HL-60/S4 (cell line): ENCODE data around the gene FAM98B.

Experiments
- in situ Hi-C: fragments of 300-500 bp; cut with MboI; formaldehyde crosslinking; loops from 2 replicates; pipeline ENCODE4 v1.14.3; 2022; ENCODE audit warnings: low sequenced_read_pairs

Gene FAM98B

GRCh38 chr15:38504680-38505467 is 50.9 kb downstream of the FAM98B start:
- in situ Hi-C loops, result no loop called here

- in situ Hi-C loops, result no loop called here
Measured at GRCh38 chr15:38506997-38507396, 53.1 kb downstream of the FAM98B start.

- in situ Hi-C loops, result no loop called here
Measured at GRCh38 chr15:38507570-38507969, 53.6 kb downstream of the FAM98B start.

- in situ Hi-C loops, result no loop called here
Measured at GRCh38 chr15:38508647-38509046, 54.7 kb downstream of the FAM98B start.

- in situ Hi-C loops, result no loop called here
Measured at GRCh38 chr15:38509152-38509551, 55.2 kb downstream of the FAM98B start.

GRCh38 chr15:38512901-38513300 is 59.0 kb downstream of the FAM98B start:
- in situ Hi-C loops, result no loop called here

GRCh38 chr15:38514601-38515000 is 60.7 kb downstream of the FAM98B start:
- in situ Hi-C loops, result no loop called here

DNA sequence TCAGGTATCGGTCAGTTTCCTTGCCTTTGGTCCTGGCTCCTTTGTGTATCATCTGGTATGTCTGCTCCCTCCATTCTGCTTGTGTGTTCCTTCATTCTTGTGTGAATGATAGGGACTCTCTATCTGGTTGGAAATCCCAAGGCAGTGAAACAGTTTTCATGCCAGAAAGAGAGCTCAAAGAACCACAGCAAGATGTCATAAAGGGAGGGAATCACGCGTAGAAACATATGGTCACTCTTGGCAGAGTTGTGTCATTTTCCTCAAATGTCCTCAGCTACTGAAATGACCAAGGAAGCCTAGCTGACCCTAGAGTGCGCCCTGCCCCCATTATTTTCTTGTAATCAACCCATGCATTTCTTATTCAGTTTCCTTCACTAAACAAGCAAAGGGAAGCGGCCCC is 62.7 kb downstream of the FAM98B start:
- in situ Hi-C loops, result no loop called here

DNA sequence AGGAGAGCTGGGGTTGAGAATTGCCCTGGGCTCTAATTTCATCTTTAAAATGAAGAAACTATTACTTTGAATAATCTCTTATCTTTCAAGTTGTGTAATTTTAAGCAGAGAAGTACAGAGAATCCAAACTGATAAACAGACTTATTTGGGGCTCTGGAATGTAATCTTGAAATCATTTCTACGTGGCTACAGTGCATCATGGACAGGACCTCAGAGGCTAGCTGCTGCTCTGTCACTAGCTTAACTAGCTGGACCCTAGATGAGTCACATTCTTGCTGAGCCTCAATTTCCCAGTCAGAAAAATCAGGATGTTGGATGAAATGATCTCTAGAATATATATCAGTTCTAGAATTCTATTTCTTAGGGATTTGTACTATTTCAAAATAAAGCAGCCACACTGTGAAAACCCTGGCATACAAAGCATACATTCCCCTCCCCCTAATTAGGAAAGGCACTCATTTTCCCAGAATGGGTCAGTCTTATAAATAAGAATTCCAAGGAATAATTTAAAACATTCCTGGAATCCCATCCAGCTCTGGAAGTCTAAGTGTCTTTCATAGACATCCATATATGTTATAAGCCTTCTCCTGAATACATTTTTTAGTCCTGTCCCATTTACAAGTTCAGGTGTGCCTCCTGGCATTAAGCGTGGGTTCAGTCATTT is 63.5 kb downstream of the FAM98B start:
- in situ Hi-C loops, result no loop called here

DNA sequence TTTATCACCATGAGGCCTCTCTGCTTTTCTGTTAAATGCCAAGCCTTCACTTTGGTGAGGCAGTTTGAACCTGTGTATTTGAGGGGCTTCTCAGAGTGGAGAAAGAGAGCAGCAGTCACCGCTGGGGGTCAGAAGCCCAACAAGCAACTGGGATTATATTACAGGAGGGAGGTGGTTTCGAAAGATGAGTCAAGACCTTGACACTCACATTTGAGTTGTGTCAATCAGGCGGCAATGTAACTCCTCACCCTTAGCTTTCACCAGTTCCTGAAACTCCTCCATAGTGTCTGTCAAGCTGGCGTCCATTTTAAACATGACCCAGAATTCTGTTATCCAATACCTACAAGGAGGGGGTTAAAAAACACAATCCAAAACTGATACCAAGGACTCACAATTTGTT is 64.2 kb downstream of the FAM98B start:
- in situ Hi-C loops, result no loop called here

DNA sequence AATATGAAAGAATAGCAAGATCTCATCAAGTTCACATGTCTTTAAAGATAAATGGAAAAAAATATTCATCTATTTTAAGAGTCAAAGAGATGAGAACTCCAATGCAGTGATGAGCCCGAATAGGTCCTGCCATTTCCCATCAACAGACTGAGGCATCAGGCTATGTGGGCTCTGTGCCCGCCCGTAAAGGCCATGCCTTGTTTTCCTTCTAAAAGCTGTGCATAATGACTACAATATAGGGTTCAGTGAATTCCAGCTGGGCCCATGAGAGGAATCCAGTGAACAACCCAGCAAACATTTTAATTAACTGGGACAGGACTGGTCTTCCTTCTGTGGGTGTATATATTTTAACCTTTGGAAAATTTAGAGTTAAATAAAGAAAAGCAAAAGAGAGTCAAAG is 66.1 kb downstream of the FAM98B start:
- in situ Hi-C loops, result no loop called here

- in situ Hi-C loops, result no loop called here
Measured at GRCh38 chr15:38521316-38521715, 67.4 kb downstream of the FAM98B start.

DNA sequence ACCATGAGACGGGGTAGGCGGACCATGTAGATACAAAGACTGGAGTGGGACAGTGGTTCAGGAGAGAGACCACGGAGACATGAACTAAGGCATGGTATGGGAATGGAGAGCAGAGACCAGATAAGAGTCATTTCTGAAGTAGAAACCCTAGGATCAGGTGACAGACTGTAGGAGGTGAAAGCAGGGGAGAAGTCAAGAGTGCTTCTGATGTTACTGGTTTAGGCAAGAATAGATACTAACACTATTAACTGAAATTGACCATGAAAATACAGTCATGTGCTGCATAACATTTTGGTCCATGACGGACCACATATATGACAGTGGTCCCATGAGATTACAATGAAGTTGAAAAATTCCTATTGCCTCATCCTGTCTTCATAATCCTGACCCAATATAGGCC is 69.0 kb downstream of the FAM98B start:
- in situ Hi-C loops, result no loop called here

DNA sequence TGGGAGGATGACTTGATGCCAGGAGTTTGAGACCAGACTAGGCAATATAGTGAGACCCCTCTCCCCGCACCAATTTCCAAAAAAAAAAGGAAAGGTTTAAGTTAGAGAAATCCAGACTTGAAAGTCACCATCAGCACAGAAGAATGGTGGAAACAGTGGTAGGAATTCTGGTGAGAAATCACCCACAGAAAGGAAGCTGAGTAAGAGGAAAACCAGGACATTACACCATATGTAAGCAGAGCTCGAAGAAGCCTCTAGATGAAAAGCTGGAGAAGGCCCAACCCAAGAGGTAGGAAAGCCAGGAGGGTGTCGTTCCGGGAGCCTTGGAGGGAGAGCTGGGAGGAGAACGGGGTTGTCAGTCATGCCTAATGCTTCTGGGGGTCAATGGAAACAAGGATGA is 70.2 kb downstream of the FAM98B start:
- in situ Hi-C loops, result no loop called here

- in situ Hi-C loops, result no loop called here
Measured at GRCh38 chr15:38525489-38525888, 71.6 kb downstream of the FAM98B start.

GRCh38 chr15:38526158-38526557 is 72.2 kb downstream of the FAM98B start:
- in situ Hi-C loops, result no loop called here

GRCh38 chr15:38528294-38528693 is 74.4 kb downstream of the FAM98B start:
- in situ Hi-C loops, result no loop called here

- in situ Hi-C loops, result no loop called here
Measured at GRCh38 chr15:38530113-38530512, 76.2 kb downstream of the FAM98B start.

DNA sequence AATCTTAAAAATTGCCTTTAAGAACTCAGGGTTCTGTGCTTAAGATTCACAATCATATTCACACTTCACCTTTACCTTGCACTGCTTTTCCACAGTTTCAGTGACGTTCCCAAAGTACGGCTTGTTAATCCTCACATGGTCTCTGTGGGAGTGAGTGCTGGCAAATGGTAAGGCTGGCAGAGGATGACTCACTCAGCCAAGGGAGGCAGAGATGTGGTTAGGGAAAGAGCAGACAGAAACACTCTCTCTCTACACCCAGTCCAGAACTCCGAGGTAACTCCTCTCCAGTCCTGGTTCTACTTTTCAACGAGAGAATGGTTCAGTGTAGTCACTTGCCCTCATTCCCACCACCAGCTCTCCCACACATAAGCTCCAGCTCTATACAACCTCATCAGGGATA is 77.6 kb downstream of the FAM98B start:
- in situ Hi-C loops, result no loop called here

DNA sequence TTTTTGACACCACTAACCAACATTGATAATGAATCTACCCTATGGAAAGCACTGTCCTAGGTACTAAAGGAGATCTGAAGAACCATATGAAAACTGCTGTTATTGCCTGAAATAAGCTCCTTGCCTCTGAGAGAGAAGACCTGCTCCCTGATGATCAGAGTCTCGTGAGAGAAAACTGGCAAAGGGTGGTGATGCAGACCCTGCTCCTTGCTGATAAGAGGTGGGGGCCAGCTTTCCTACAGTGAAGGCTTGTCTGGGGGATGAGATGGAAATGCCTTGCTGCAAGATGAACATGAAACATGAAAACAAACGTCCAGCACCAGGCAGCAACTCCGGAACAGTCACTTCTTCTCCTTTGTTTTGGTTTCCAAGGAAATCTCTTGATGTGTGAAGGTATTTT is 78.8 kb downstream of the FAM98B start:
- in situ Hi-C loops, result no loop called here

GRCh38 chr15:38533416-38533915 is 79.5 kb downstream of the FAM98B start:
- in situ Hi-C loops, result no loop called here

- in situ Hi-C loops, result no loop called here
Measured at GRCh38 chr15:38533926-38534325, 80.0 kb downstream of the FAM98B start.
